GM12878 (cell line): Measurements from ENCODE around the gene CTDP1.

Experiments
- BACH1 ChIP-seq: fragments of 450-650 bp; IDR thresholded peaks from 2 replicates; pipeline ENCODE4 v1.6.1; 2017; ENCODE audit warnings: mild to moderate bottlenecking, borderline replicate concordance
- BCLAF1 ChIP-seq: fragments of 450-650 bp; IDR thresholded peaks from 2 replicates; pipeline ENCODE4 v1.6.1; 2017; ENCODE audit warnings: antibody characterized with exemption, mild to moderate bottlenecking, moderate library complexity
- CEBPB ChIP-seq, 2 experiments: fragments of 150-350 bp in 1 of 2; IDR thresholded peaks; 2 replicates each; pipeline ENCODE4 v1.6.1; 2012 to 2014; ENCODE audit warnings: low read depth in 2 of 2, low read length in 2 of 2, borderline replicate concordance in 1 of 2, inconsistent platforms in 1 of 2
- CTCF ChIP-seq, 3 experiments: IDR thresholded peaks in 2 of 3; conservative IDR thresholded peaks in 1 of 3; 2 replicates each; pipeline ENCODE4 v1.5.1; 2011; ENCODE audit warnings: low read depth in 3 of 3, low read length in 3 of 3, mild to moderate bottlenecking in 3 of 3, control low read depth in 2 of 3, moderate library complexity in 2 of 3, inconsistent platforms in 1 of 3, mixed read lengths in 1 of 3; ENCODE audit not compliant: control insufficient read depth in 2 of 3, insufficient read depth in 1 of 3; ENCODE audit errors: extremely low read depth in 1 of 3
- EZH2 ChIP-seq: IDR thresholded peaks from 2 replicates; pipeline ENCODE4 v1.6.1; 2012; ENCODE audit warnings: low read depth, mild to moderate bottlenecking, control low read depth, inconsistent platforms, low read length, borderline replicate concordance; ENCODE audit not compliant: control insufficient read depth
- NFIC ChIP-seq: IDR thresholded peaks from 2 replicates; pipeline ENCODE4 v1.6.1; 2012; ENCODE audit warnings: low read depth, mild to moderate bottlenecking, inconsistent platforms, low read length, moderate library complexity
- PKNOX1 ChIP-seq: fragments of 450-650 bp; IDR thresholded peaks from 2 replicates; pipeline ENCODE4 v1.6.1; 2016; ENCODE audit warnings: mild to moderate bottlenecking
- POLR2A ChIP-seq: IDR thresholded peaks from 2 replicates; pipeline ENCODE4 v1.6.1; 2011; ENCODE audit warnings: low read depth, mild to moderate bottlenecking, low read length
- TAF1 ChIP-seq: IDR thresholded peaks from 2 replicates; pipeline ENCODE4 v1.6.1; 2011; ENCODE audit warnings: mild to moderate bottlenecking, low read depth, low read length, borderline replicate concordance

- TF ChIP-seq NFIC (no peak), CTCF (IDR thresholded peaks at IDR 0.05 in 2 of 3, conservative IDR thresholded peaks at IDR 0.05 in 1 of 3; ENCODE audit: control insufficient read depth in 2 of 3, extremely low read depth in 1 of 3, insufficient read depth in 1 of 3, low read depth in 3 of 3, low read length in 3 of 3) (no peak), BACH1 (no peak), BCLAF1 (no peak), CEBPB (IDR thresholded peaks at IDR 0.05; ENCODE audit: borderline replicate concordance in 1 of 2, low read depth in 2 of 2, low read length in 2 of 2) (no peak), TAF1 (no peak), EZH2 (no peak), POLR2A (0 out of 2 replicates have a peak, but pooled peaks have one; percentile 18), PKNOX1 (no peak)
These were observed 35.1 kb downstream of the CTDP1 start for GRCh38 chr18:79714531-79715240.
